Measurements from ENCODE around the gene PNLIP.

- TF ChIP-seq CTCF (IDR thresholded peaks at IDR 0.05; ENCODE audit: low read depth, low read length, poor library complexity, severe bottlenecking) (no peak), EZH2phosphoT487 (IDR thresholded peaks at IDR 0.05; ENCODE audit: borderline replicate concordance, low read length) (no peak)
These were observed 51.8 kb downstream of the PNLIP start for GRCh38 chr10:116597543-116597942.

All from DOHH2 (cell line).